Left ventricle myocardium inferior (tissue), 1 donor: Measurements from ENCODE around the gene BOK. TPM values are rescaled to one million over a fixed set of nuclear protein-coding genes. Genes with fewer than 3 reads are reported as not detected.
"Not testable (repeated sequence)": the region's sequence is repeated elsewhere in the genome, so short reads cannot be mapped to it uniquely, and the experiment has no call there.

Source experiments
- DNase-seq: peaks from one replicate; pipeline ENCODE4 v3.0.0-alpha.2; 2020
- H3K27ac ChIP-seq: fragments of 200-600 bp; replicated peaks from 2 replicates; pipeline ENCODE4 v1.8.0; 2021
- H3K27me3 ChIP-seq: fragments of 200-600 bp; 2 replicates; pipeline ENCODE4 v1.8.0; 2021; ENCODE audit warnings: low read depth
- H3K36me3 ChIP-seq: fragments of 200-600 bp; 2 replicates; pipeline ENCODE4 v1.8.0; 2021
- H3K4me1 ChIP-seq: fragments of 200-600 bp; 2 replicates; pipeline ENCODE4 v1.8.0; 2021
- H3K4me3 ChIP-seq: fragments of 200-600 bp; 2 replicates; pipeline ENCODE4 v1.8.0; 2021; ENCODE audit warnings: mild to moderate bottlenecking, moderate library complexity
- H3K9me3 ChIP-seq: fragments of 200-600 bp; replicated peaks from 2 replicates; pipeline ENCODE4 v1.8.0; 2021
- CTCF ChIP-seq: fragments of 200-600 bp; IDR thresholded peaks from 2 replicates; pipeline ENCODE4 v1.8.0; 2021; ENCODE audit warnings: antibody characterized with exemption, mild to moderate bottlenecking, borderline replicate concordance
- intact Hi-C: fragments of 100-400 bp; cut with micrococcal nuclease; formaldehyde crosslinking; loops from one replicate; pipeline ENCODE4 v1.11.0; 2022
- total RNA-seq: library from RNA; stranded (reverse); fragmentation: NEBNext Ultra II Directional; extraction: Animal tissue kit (Norgen Biotek cat#: 25700); gene quantifications from one replicate; pipeline ENCODE4 v1.2.1, GENCODE V29; 2021
- donor health status: DM: no; HTN: yes; CAD: no; lungs with severe emphysema.

Gene BOK
- total RNA-seq, 1 donor from 2014 or later = 2.4 TPM

DNA sequence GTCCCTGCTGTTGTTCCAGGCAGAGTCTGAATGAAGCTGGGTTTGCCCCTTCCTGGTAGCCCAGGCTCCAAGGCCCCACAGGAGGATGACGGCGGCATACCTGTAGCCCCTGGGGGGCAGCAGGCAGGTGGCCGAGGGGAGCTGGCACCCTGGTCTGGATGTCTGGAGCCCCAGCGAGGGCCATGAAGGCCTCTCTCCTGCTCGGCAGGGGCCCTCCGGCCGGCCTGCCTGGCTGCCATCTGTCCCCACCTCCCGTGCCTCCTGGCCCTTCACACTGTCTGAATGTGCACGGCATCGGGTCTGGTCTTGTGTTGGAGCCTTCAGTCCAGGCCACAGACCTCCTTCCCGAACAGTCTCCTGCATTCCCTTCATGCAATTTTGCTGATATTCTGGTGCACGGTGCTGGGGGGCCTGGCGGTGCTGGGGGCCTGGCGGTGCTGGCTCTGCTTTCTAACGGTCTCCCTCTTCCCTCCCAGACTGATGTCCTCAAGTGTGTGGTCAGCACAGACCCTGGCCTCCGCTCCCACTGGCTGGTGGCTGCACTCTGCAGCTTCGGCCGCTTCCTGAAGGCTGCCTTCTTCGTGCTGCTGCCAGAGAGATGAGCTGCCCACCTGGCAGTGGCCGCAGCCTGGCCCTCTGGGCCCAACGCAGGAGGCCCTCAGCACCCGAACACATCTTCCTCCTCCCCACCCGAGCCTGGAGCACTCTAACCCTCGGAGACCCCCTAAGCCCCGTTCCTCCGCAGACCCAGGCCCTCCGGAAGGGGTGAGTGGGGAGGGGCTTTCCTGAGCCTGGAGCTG, 13.5 kb downstream of the BOK start:
- DNase-seq = no peak
- TF ChIP-seq CTCF = no peak
- intact Hi-C loops = no loop called here

DNA sequence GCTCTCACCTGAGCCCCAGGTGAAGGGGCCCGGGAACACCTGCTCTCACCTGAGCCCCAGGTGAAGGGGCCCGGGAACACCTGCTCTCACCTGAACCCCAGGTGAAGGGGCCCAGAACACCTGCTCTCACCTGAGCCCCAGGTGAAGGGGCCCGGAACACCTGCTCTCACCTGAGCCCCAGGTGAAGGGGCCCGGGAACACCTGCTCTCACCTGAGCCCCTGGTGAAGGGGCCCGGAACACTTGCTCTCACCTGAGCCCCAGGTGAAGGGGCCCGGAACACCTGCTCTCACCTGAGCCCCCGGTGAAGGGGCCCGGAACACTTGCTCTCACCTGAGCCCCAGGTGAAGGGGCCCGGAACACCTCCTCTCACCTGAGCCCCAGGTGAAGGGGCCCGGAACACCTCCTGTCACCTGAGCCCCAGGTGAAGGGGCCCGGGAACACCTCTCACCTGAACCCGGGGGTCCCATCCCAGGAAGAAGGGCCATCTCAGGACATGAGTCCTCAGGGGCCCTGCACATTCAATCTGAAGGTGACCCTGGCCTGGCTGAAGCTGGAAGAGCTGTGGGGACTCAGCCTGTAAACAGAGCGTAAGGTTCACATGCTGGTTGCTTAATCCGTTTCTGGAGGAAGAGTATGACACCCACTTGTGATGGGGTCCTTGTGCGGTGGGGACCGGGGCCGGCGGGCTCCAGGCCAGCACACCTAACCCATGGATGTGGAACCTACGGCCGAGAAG, 14.5 kb downstream of the BOK start:
- H3K9me3 ChIP-seq, H3K27ac ChIP-seq, H3K4me3 ChIP-seq, intact Hi-C loops, H3K27me3 ChIP-seq, DNase-seq: not testable (repeated sequence)
- Histone ChIP-seq H3K36me3 (peaks cover 17% of the 10 kb centered on the region), H3K4me1 (peaks cover 15% of the 10 kb centered on the region)

More for the DNA sequence above, 13.5 kb downstream of the BOK start:
- H3K27ac ChIP-seq = peak overlapping the region; percentile 3
- no peak overlapping the region for H3K4me3 ChIP-seq
- H3K4me1 ChIP-seq = peaks cover 7% of the 10 kb centered on the region
- H3K27me3 ChIP-seq = no peaks in the 10 kb centered on the region
- H3K9me3 ChIP-seq = no peaks in the 10 kb centered on the region
- peaks cover 17% of the 10 kb centered on the region for H3K36me3 ChIP-seq

- H3K4me3 ChIP-seq = no peak overlapping the region
- no peaks in the 10 kb centered on the region for H3K9me3 ChIP-seq
- intact Hi-C loops = no loop called here
- H3K36me3 ChIP-seq = peaks cover 17% of the 10 kb centered on the region
- no peak overlapping the region for H3K27ac ChIP-seq
- no peak for DNase-seq
- H3K27me3 ChIP-seq = no peaks in the 10 kb centered on the region
- no peak for TF ChIP-seq CTCF
- H3K4me1 ChIP-seq = peaks cover 18% of the 10 kb centered on the region
Measured at GRCh38 chr2:241573741-241574140, 15.2 kb downstream of the BOK start.

DNA sequence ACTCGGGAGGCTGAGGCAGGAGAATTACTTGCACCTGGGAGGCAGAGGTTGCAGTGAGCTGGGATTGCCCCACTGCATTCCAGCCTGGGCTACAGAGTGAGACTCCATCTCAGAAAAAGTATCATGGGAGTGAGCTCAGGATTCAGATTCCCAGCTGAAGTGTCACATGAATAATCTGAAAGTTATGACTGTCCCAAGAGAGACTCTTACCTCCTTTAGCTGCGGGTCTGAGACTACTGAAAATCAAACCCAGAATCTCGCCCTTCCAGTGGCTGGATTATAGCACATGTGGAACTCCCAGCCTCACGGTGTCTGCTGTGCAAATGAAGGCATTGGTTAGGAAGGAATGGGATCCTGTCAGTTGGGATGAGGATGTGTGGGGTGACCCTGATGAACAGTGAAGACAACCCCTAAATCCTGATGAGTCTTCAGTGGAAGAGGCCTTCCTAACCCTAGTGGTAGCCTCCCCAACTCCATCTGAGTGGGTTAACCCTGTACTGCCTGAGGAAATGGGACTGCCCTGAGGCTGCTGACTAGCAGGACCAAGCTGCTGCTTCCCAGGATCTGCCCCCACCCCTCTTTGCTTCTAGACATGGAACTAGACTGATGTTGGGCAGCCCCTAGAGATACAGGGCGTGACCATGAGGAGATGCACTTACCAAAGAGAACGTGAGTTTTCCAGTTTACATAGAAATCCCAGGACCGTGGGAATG, 16.5 kb downstream of the BOK start:
- H3K27me3 ChIP-seq = no peaks in the 10 kb centered on the region
- H3K9me3 ChIP-seq = no peaks in the 10 kb centered on the region
- TF ChIP-seq CTCF = no peak
- DNase-seq = peak; percentile 3
- H3K4me3 ChIP-seq = no peak overlapping the region
- intact Hi-C loops = no loop called here
- H3K36me3 ChIP-seq = peaks cover 17% of the 10 kb centered on the region
- peaks cover 18% of the 10 kb centered on the region for H3K4me1 ChIP-seq
- no peak overlapping the region for H3K27ac ChIP-seq

DNA sequence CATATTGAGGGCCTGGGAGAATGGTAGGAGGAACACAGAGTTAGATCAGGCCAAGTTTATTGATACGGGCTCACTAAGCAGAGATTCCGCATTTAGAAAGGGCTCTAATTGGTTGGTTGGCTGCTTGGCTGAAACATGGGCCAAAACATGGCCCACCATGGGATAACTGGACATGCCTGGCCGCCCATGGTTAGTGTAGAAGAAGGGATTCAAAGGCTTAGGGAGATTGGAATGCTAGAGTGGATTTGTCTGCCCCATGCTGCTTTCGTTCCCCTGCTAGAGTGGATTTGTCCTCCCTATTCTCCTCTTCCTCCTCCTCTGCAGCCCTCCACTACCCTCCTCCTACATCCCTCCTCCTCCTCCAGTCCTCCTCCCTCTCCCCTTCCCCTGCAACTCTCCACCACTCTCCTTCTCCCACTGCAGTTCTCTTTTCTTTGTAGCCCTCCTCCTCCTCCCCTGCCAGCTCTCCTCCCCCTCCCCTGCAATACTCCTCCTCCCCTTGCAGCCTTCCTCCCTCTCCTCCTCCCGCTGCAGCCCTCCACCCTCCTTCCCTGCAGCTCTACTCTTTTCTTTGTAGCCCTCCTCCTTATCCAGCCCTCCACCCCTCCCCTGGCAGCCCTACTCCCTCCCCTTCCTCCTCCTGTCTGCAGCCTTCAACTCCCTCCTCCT, 17.2 kb downstream of the BOK start:
- no peak overlapping the region for H3K4me3 ChIP-seq
- peaks cover 18% of the 10 kb centered on the region for H3K4me1 ChIP-seq
- no peaks in the 10 kb centered on the region for H3K9me3 ChIP-seq
- no peak for DNase-seq
- intact Hi-C loops = no loop called here
- TF ChIP-seq CTCF = no peak
- H3K27ac ChIP-seq = no peak overlapping the region
- H3K36me3 ChIP-seq = peaks cover 17% of the 10 kb centered on the region
- no peaks in the 10 kb centered on the region for H3K27me3 ChIP-seq
